Stimulated activated CD8-positive, alpha-beta memory T cell treated with anti-CD3 and anti-CD28 coated beads, Interleukin-15, amount 100 ng/mL, for 24 hours (primary cell): Measurements from ENCODE around the gene ST6GALNAC3.
"Not testable (repeated sequence)": the region's sequence is repeated elsewhere in the genome, so short reads cannot be mapped to it uniquely, and the experiment has no call there.

Experiments used
- DNase-seq: peaks from one replicate; pipeline ENCODE4 v3.0.0-alpha.2; 2020; ENCODE audit warnings: low read depth

Gene ST6GALNAC3

GRCh38 chr1:76341816-76342215 is 267.3 kb downstream of the ST6GALNAC3 start:
- not testable (repeated sequence) for DNase-seq

DNA sequence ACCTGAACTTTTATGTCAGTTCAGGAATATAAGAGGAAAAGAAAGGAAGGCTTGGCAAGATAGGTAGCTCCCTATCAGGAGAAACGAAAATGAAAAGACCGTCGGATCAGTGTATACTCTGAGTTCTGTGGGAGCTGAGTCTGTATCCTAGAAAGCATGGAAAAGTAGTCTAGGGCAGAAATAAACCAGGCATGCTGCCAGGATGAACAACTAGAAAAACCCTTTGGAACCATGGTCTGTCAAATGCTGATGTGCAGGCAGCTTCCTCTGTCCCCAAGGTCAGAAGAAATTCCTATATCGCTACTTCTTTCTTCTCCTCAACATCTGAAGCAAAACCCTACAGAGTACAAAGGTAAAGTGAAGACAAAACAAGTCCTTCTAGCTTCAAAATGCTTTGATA is 268.8 kb downstream of the ST6GALNAC3 start:
- DNase-seq: no peak

DNA sequence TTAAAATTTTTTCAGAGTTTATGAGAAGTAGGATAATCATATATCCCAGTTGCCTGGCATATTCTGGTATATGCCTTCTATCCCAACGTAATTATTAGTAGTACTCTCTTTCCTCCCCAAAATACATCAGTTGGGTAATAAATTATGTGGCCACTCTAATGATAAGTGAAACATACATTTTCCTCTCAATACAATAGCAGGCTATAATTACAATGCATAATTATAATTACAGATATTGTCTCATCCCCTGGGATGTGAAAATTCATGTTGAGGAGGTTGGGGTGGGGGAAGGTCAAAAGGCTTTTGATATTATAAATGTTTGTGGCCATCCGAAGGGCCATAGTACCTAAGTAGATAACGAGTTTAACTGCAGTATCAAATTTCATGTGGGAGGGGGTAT is 277.1 kb downstream of the ST6GALNAC3 start:
- no peak for DNase-seq

- DNase-seq: no peak
Observed at GRCh38 chr1:76352741-76353435, 278.3 kb downstream of the ST6GALNAC3 start.

- no peak for DNase-seq
Observed at GRCh38 chr1:76354236-76354635, 279.7 kb downstream of the ST6GALNAC3 start.

GRCh38 chr1:76366726-76367125 is 292.2 kb downstream of the ST6GALNAC3 start:
- no peak for DNase-seq

- DNase-seq: no peak
Observed at GRCh38 chr1:76371941-76372340, 297.4 kb downstream of the ST6GALNAC3 start.

DNA sequence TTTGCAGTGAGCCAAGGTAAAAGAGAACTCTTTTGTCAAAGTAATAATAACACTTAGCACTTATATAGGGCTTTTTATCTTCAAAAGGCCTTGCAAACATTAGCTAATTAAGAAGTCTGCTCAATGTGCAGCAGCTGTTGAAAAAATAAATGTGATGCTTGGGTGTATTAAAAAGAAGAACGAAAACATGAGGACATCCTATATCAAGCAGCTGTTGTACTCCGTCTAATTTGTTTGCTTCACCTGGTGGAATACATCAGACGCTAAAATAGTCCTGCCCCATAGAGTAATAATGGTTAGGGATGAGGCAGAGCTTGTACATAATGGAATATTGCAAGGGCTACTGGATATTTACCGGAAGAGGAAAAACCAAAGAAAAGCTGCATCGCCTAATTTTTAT is 299.5 kb downstream of the ST6GALNAC3 start:
- no peak for DNase-seq

GRCh38 chr1:76377247-76377646 is 302.7 kb downstream of the ST6GALNAC3 start:
- DNase-seq: no peak

DNA sequence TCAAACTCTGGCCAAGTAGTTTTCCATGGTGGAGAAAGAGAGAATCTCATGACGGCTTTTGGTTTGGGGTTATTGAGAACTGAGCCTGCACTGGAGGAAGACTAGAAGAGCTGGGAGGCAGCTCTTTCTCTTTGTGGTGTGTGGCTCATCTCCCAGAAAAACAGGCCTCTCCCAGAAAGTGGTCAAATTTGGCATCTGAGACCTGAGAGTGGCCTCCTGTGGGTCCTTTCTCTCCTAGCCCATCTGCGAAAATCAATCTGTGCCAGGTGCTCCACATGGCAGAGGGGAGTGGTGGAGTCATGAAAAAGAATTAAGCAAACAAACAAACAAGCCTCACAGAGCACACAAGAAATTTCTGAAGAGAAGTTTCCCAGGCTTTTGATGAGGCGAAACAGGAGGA is 305.0 kb downstream of the ST6GALNAC3 start:
- DNase-seq: no peak

DNA sequence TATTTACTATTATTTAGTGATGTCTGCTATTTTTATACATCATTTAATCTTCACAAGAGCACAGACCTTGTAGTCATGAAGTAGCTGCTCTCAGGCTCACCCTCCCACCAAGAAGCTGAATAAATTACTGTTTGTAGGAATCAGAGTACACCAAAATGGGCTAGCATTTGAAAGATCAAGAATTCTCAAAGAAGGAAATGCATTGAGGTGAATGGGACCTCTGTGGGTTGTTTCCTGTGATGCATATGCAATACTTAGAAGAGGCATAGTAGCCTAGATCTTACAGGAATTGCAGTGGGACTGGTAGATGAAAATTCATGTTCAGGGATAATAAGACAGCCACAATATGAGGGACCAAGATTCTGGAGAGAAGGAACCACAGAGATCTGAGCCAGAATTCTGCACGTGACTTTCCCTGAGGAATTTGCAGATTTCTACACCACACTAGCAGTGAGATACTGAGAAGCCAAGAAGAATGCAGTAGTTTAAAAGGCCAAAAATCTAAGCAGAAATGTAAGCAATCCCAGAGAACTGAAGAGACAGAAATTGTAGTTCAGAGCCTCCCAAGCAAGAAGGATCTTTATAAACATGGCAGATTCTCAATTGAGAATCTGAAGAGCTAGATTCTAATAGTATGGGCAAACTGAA is 307.0 kb downstream of the ST6GALNAC3 start:
- no peak for DNase-seq

DNA sequence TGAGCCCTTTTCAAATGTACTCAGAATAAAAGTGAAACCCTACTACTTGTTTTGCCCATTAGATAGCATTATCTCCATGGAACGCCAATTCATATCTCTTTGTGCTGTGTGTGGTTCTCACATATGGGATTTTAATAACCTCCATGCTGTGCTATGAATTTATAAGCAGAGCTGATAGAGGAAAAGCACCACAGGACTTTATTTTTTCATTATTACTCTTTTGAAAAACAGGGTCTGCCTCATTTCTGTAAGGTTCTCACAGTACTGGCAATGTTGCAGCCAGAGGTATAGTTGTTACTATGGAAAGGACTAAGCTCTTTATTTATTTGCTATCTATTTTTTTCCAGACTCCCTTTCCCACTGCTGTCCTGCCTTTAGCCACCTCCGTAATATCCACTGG is 313.7 kb downstream of the ST6GALNAC3 start:
- no peak for DNase-seq

DNA sequence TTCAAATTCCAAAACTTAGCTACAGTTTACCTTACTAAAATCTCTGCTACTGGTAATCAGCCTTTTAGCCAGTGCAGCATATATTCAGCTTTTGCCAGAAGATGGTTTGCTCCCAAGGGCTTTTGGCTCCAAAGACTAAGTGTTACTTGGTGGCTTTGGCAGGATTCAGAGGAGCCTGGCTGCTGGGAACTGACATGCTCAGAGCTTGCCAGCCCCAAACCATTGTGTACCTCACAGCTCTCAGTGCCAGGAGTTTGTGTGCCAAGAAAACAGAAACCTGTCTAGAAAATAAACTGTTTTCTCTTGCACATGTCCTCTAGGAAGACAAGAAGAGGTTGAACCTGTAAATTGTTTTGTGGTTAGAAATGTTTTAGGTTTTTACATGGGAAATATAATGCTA is 315.9 kb downstream of the ST6GALNAC3 start:
- DNase-seq: no peak

DNA sequence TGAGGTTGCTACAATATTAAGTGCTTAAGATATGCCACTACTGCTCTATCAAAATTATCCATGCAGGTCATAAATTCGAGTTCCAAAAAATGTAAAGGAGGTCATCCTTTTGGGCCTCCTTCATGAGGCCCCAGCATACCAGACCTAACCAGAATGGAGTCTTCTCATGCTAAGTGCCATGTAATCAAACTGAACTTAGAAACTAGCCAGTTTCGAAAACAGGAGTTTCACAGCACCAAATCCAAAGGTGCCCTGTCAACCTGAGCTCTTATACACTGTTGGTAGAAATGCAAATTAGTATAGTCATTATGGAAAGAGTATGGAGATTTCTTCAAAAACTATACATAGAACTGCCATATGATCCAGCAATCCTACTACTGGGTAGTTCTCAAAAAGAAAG is 320.5 kb downstream of the ST6GALNAC3 start:
- DNase-seq: no peak

DNA sequence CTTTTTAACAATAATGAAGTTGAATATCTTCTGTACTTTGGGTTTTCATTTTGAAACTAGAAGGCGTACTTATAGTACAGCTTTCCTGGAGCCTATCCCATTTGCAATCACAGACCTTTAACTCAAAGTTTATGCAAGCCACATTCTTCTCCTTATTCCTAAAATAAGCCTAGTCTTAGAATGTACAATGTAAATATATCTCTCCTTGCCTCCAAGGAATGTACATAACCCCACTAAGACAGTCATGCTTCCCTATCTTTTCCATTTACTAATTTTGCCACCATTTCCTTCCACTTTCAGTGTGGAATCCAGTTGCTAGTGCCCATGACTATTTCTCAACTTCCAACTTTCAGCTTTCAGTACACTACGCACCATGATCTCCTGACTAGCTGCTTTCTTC is 327.6 kb downstream of the ST6GALNAC3 start:
- no peak for DNase-seq

DNA sequence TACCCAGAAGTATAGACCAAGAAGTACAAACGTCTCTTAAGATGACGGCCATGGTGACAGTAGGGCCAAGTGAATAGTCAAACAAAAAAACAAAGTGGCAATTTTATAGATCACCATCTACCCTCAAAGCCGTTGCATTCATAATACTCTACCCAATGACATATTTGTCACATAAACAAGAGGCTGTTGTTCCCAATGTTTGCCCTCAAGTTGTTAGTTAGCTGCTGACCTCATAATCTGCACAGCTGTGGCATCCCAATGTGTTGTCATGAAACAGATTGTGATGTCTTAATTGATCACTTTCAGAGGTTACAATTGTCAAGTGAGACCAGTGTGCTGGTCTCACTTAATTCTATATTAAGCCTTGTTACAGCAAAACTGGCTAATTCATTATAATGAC is 333.8 kb downstream of the ST6GALNAC3 start:
- DNase-seq: no peak

GRCh38 chr1:76410499-76410898 is 336.0 kb downstream of the ST6GALNAC3 start:
- DNase-seq: no peak

DNA sequence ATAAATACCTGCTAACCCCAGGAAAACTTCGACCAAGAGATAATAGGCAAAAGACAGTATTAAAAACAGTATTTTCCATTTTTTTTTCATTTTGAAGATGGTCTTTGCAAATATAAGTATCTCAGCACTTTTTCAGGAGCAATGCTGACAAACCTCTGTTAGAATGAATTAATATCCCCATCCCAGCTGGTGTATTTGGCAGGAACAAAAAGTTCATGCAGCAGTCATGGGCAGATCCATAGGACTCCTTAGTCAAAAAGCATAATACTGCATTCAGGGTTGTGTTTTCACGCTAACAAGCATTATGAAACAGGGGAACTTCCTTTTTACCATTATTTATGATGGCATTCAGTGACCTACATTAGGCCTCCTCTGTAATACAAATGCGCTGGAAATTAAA is 344.0 kb downstream of the ST6GALNAC3 start:
- DNase-seq: no peak

- DNase-seq: no peak
Observed at GRCh38 chr1:76419603-76420002, 345.1 kb downstream of the ST6GALNAC3 start.

GRCh38 chr1:76425201-76426145 is 350.9 kb downstream of the ST6GALNAC3 start:
- DNase-seq: no peak

GRCh38 chr1:76426606-76427005 is 352.1 kb downstream of the ST6GALNAC3 start:
- DNase-seq: no peak

DNA sequence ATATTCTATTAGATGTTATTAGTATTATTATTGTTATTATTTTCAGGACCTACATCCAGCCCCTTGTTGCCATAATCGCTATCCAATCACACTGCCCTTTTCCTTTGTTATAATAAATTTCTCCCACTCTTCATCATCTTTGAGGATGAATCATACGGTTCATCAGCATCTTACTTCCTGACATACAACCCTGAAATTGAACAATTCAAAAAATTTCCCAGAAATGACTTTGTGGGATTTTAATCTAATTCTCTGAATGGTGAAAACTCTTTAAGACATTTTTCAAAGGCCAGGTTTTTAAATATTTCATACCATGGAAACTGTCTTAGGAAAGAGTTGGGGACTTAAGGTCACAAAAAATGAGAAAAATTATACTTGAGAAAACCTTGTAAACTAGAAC is 353.5 kb downstream of the ST6GALNAC3 start:
- no peak for DNase-seq

DNA sequence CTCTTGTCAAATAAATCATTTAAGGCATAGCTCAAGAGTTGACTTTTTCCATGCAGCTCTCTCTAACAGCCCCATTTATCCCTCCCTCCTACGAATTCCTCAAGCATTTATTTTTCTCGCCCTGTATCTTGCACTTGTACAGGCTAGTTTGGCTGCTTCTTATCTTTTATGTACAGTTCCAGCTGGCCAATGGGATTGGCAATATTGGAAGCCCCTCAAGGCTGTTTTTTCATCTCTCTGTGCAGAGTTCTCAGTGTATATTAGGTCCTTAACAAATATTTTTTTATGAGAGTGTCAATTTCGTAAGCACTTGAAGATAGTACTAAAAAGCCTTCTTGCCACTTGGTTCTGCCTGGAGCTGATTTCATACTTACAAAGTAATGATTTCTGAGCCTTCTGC is 356.0 kb downstream of the ST6GALNAC3 start:
- DNase-seq: no peak
